GM18498 (cell line): Measurements from ENCODE around the gene TPD52L2.

Experiments
- ATAC-seq: cut with Tn5 transposase; IDR thresholded peaks from one replicate; pipeline ENCODE4 v1.9.1; 2021; ENCODE audit warnings: mild to moderate bottlenecking, moderate library complexity; ENCODE audit not compliant: unreplicated experiment

The TPD52L2 gene

GRCh38 chr20:63930971-63931553 is 66.0 kb downstream of the TPD52L2 start:
- ATAC-seq = no peak

DNA sequence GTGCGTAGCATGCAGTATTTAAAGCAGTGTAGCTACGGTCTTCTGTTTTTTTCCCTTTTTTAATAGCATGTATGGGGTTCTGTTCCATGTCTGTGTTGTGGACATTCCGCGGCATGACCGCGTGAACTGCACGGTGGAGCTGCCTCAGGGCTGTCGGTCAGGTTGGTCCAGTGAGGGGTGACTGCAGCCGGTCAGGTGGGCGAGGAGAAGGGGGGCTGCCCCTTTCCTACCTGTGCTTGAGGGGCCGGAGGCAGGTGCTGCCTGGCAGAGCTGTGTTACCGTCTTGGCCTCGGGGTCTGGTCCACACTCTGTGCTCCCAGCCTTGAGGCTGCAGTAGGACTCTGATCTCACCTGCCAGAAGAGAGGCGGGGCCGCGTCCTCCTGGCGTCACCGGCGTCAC is 66.7 kb downstream of the TPD52L2 start:
- no peak for ATAC-seq

- ATAC-seq = no peak
These were observed 67.6 kb downstream of the TPD52L2 start for GRCh38 chr20:63932606-63933160.

GRCh38 chr20:63933646-63934045 is 68.6 kb downstream of the TPD52L2 start:
- no peak for ATAC-seq

GRCh38 chr20:63934271-63935068 is 69.4 kb downstream of the TPD52L2 start:
- no peak for ATAC-seq

GRCh38 chr20:63935447-63935846 is 70.4 kb downstream of the TPD52L2 start:
- no peak for ATAC-seq

DNA sequence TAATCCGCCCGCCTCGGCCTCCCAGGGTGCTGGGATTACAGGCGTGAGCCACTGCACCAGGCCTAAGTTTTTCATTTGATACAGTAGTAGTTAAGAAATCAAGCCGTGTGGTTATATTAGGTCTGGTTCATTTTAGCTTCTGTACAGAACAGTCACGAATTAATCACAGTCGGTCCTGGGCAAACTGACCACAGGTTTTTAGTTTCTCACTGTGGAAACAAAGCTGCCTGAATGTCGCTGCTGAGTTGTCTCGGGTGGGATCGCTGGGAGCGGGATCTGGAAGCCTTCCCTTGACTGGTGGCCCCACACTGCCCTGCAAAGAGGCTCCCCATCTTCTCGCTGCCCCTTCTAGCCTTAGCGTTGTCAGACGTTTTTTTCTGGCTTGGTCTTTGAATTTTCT is 72.5 kb downstream of the TPD52L2 start:
- ATAC-seq = no peak

- no peak for ATAC-seq
These were observed 74.2 kb downstream of the TPD52L2 start for GRCh38 chr20:63939061-63939935.

GRCh38 chr20:63940071-63940471 is 75.0 kb downstream of the TPD52L2 start:
- no peak for ATAC-seq

GRCh38 chr20:63940472-63941266 is 75.6 kb downstream of the TPD52L2 start:
- no peak for ATAC-seq
